Ishikawa (cell line): ENCODE results near the gene GJA3.

Experiments used
- CEBPB ChIP-seq: IDR thresholded peaks from 2 replicates; pipeline ENCODE4 v1.6.1; 2012
- CREB1 ChIP-seq: IDR thresholded peaks from 2 replicates; pipeline ENCODE4 v1.6.1; 2012; ENCODE audit warnings: low read depth
- EGR1 ChIP-seq: IDR thresholded peaks from 2 replicates; pipeline ENCODE4 v1.6.1; 2012
- EP300 ChIP-seq: IDR thresholded peaks from 2 replicates; pipeline ENCODE4 v1.6.1; 2012; ENCODE audit warnings: borderline replicate concordance
- TAF1 ChIP-seq: IDR thresholded peaks from 2 replicates; pipeline ENCODE4 v1.6.1; 2012; ENCODE audit warnings: low read depth, mild to moderate bottlenecking
- TCF12 ChIP-seq: IDR thresholded peaks from 2 replicates; pipeline ENCODE4 v1.6.1; 2012; ENCODE audit warnings: low read depth
- ZBTB7A ChIP-seq: IDR thresholded peaks from 2 replicates; pipeline ENCODE4 v1.6.1; 2012; ENCODE audit warnings: low read depth
- TF ChIP-seq, protein P1 (sequence below): IDR thresholded peaks from 2 replicates; pipeline ENCODE4 v1.6.1; 2012
- TF ChIP-seq, protein P2 (sequence below): IDR thresholded peaks from 2 replicates; pipeline ENCODE4 v1.6.1; 2012; ENCODE audit warnings: low read depth, mild to moderate bottlenecking

DNA sequence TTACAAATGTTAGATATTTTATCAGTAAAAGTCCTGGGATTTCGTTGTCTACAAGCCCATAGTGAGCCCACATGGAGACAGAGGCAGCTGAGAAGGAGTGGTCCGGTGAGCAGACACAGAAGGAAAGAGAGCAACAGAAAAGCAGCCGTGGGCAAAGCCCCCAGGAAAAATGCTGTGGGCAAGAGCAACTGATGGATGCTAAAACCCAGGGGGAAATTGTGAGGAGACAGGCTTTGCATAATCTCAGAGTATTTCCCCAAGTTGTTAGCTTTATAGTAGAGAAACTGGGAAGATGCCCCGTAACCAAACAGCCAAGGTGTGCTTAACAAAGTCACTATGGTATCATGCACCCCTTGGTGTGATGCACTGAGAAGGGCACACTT is 35.1 kb downstream of the GJA3 start:
- TF ChIP-seq EP300, result no peak
- TF ChIP-seq ZBTB7A, result no peak
- no peak for TF ChIP-seq CEBPB
- TF ChIP-seq, protein P1, sequence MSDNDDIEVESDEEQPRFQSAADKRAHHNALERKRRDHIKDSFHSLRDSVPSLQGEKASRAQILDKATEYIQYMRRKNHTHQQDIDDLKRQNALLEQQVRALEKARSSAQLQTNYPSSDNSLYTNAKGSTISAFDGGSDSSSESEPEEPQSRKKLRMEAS, result no peak
- no peak for TF ChIP-seq TCF12
- TF ChIP-seq TAF1, result no peak
- TF ChIP-seq, protein P2, sequence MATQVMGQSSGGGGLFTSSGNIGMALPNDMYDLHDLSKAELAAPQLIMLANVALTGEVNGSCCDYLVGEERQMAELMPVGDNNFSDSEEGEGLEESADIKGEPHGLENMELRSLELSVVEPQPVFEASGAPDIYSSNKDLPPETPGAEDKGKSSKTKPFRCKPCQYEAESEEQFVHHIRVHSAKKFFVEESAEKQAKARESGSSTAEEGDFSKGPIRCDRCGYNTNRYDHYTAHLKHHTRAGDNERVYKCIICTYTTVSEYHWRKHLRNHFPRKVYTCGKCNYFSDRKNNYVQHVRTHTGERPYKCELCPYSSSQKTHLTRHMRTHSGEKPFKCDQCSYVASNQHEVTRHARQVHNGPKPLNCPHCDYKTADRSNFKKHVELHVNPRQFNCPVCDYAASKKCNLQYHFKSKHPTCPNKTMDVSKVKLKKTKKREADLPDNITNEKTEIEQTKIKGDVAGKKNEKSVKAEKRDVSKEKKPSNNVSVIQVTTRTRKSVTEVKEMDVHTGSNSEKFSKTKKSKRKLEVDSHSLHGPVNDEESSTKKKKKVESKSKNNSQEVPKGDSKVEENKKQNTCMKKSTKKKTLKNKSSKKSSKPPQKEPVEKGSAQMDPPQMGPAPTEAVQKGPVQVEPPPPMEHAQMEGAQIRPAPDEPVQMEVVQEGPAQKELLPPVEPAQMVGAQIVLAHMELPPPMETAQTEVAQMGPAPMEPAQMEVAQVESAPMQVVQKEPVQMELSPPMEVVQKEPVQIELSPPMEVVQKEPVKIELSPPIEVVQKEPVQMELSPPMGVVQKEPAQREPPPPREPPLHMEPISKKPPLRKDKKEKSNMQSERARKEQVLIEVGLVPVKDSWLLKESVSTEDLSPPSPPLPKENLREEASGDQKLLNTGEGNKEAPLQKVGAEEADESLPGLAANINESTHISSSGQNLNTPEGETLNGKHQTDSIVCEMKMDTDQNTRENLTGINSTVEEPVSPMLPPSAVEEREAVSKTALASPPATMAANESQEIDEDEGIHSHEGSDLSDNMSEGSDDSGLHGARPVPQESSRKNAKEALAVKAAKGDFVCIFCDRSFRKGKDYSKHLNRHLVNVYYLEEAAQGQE, result no peak
- no peak for TF ChIP-seq CREB1
- TF ChIP-seq EGR1, result no peak
